OCI-LY3 (cell line): ENCODE data around the gene GNAZ.

Experiments
- CTCF ChIP-seq: fragments of 200-600, 300-600 bp; sonication (generic); IDR thresholded peaks from 2 replicates; pipeline ENCODE4 v1.5.1; 2014; ENCODE audit warnings: antibody characterized with exemption, low read length, low read depth
- EZH2phosphoT487 ChIP-seq: fragments of 200-600 bp; shearing (Covaris generic); IDR thresholded peaks from 2 replicates; pipeline ENCODE4 v1.6.1; 2018; ENCODE audit warnings: antibody characterized with exemption, mixed run types, low read depth

DNA sequence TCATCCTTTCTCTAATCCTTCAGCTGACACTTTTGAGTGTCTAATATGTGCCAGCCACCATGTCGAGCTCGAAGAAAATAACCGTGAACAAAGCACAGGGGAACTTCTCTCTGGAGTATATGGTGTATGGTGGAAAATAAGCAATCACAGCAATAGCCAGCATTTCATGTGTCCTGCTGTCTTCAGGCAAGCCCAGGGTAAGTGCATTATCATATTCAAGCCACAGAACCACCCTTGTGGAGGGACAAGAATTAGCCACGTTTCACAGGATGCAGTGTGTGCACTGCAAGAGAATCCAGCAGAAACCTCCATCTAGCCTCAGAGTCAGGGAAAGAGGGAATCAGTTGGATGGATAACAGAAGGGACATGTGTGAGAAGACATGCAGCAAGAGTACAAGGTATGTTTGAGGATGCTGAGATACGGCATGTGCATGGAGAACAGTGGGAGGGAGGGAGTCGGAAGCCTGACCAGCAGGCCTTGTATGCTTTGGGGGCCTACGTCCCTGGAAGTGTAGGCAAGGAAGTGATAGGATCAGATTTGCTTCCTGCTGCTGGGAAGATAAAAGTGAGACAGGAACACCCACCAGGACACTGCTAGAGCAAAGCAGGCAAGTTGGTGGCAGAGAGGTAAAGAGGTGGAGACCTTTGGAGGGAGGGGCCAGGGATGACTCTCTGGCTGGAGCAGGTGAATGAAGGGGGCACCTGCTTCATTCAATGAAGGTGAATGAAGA lies 14.7 kb upstream of the GNAZ start:
- TF ChIP-seq CTCF (no peak), EZH2phosphoT487 (no peak)
